GM19467 (cell line): Measurements from ENCODE around the gene SPDYC.

ENCODE experiments used
- ATAC-seq: cut with Tn5 transposase; IDR thresholded peaks from one replicate; pipeline ENCODE4 v1.9.1; 2021; ENCODE audit warnings: mild to moderate bottlenecking, moderate library complexity; ENCODE audit not compliant: unreplicated experiment

Gene SPDYC

DNA sequence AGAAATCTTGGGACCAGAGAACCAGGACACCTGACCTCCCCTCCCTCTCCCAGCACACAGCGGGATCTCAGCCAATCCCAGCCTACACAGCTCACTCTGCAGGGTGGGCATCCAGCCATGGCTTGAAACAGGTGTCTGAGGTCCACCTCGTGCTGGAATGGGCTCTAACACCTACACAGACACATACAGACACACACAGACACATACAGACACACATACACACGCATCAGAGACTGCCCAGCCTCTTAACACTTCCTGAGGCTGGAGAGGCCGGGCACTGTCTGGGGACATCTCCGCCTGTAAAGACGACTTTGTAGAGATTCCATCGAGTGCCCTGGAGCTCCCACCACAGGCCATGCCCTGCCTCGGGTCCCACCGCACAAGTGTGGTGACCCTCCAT, 48.4 kb downstream of the SPDYC start:
- ATAC-seq = no peak

- ATAC-seq = no peak
Measured at GRCh38 chr11:65219930-65220213, 49.8 kb downstream of the SPDYC start.

DNA sequence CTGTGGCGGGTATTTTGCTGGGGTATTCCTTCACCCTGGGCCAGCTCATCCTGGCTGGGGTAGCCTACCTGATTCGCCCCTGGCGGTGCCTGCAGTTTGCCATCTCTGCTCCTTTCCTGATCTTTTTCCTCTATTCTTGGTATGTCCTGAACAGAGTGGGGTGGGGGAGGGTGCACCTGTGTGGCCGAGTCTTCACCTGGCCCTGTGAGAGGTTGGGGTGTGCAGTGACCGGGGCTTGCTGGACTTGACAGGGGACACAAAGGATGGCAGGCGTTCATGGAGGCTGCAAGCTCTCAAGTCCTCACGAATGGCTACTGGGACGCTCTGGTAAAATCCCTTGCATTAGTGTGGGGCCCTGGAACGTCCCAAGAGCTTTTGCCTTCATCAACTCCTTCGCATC, 51.0 kb downstream of the SPDYC start:
- no peak for ATAC-seq
